COR-L47 (cell line): ENCODE results near the gene OR1J4.
"Not testable (repeated sequence)": the region's sequence is repeated elsewhere in the genome, so short reads cannot be mapped to it uniquely, and the experiment has no call there.

Experiments
- DNase-seq: peaks from one replicate; lab custom pipeline; 2025; lab: John Stamatoyannopoulos, UW

Gene OR1J4, protein sequence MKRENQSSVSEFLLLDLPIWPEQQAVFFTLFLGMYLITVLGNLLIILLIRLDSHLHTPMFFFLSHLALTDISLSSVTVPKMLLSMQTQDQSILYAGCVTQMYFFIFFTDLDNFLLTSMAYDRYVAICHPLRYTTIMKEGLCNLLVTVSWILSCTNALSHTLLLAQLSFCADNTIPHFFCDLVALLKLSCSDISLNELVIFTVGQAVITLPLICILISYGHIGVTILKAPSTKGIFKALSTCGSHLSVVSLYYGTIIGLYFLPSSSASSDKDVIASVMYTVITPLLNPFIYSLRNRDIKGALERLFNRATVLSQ

DNA sequence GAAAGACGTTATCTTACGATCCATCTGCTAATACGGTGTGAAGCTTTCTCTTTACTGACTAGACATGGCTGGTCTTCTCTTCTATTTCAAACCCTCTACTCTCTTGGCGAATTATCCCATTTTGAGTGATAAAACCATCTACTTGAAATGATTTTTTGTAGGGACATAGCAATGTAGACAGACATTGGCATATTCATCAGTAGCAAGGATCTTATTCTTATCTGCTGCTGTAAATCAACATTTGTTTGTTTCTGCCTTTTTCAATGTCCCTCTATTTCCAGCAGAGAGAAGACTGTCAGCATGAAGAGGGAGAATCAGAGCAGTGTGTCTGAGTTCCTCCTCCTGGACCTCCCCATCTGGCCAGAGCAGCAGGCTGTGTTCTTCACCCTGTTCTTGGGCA lies at the start of gene OR1J4:
Gene OR1J4 (plus strand): TSS at position 301 of the 400 bp plus-strand sequence. CDS start 0 bp downstream, at position 301.
- DNase-seq = no peak

DNA sequence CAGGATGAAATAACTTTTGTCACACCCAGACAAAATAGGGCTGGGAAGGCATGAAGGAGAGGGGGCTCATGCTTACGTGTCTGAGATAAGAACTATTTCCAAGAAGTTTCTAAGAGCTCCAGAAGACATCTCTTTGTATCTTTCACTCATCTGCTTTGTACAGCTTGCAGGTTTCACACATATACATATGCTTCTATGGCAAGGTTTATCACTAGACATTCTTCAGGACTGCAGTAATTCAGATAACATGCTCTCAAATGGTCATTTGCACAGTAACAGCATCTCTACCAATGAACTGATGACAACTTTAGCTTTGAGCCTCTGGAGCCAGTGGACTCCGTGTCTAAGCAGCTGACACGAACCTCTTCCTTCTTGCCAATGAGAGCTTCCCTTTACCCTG lies 44.4 kb upstream of the OR1J4 start:
- DNase-seq = no peak

DNA sequence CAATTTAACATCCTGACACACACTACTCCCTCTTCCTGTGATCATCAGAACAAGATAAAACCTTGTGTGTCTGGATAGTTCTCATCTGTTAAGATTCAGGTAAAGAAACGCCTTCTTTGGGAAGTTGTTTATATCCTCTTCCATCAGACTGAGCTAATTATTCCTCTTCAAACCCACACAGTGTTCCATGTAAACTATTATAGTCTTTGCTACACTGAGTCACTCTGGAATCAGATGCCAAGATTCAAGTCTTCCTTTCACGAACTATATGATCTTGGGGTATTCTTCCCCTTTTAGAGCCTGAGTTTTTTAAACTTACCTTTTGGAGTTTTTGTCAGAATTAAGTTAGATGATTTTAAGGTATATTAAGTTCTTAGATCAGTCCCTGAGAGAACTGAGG lies 43.2 kb upstream of the OR1J4 start:
- no peak for DNase-seq

DNA sequence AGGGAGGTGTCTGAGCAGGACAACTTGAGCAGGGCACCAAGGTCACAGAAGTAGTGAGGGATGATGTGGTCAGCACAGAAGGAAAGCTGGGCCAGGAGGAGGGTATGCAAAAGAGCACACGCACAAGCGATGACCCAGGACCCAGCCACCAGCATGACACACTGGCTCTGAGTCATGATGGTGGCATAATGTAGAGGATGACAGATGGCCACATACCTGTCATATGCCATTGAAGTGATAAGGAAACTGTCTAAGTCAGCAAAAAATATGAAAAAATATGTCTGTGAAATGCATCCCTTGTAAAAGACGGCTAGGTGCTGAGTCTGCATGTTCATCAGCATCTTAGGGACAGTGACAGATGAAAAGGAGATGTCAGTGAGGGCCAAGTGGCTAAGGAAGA lies 41.6 kb upstream of the OR1J4 start:
- no peak for DNase-seq

DNA sequence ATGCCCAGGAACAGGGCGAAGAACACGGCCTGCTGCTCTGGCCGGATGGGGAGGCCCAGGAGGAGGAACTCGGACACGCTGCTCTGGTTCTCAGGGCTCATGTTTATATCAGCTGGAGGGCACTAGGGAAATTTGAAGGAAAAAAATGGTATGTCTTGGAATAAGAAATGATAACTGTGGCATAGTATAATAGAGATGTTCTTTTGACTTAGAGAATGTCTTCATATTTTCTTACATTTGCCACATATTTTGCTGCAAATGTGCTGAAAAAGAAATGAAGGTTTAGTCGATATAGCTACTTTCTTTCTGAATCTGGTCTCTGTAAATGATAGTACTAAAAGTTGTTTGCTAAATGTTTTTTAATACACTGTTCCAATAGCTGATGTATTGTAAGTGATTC lies 41.1 kb upstream of the OR1J4 start, which contains the start of gene OR1J1:
Gene OR1J1 (minus strand): TSS at position 101 of the 400 bp plus-strand sequence. CDS start 0 bp downstream, at position 101.
- no peak for DNase-seq

DNA sequence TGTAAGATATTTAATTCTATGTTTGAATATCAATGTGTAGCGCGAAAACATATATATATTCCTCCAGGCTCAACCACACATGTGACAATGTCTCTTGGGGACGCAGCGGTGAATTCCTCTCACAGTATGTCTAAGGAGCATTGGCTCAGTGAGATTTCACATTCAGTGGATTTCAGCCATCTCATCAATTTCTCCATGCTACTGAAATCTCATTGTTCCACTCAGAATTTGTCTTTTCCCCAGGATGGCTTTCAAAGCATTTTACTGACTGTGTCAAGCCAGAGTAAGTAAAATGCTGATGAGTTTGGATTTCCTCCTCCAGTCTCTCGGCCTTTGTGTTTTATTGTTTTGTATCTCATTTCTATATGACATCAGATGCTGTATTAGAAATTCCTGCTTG lies 39.9 kb upstream of the OR1J4 start:
- DNase-seq = no peak

DNA sequence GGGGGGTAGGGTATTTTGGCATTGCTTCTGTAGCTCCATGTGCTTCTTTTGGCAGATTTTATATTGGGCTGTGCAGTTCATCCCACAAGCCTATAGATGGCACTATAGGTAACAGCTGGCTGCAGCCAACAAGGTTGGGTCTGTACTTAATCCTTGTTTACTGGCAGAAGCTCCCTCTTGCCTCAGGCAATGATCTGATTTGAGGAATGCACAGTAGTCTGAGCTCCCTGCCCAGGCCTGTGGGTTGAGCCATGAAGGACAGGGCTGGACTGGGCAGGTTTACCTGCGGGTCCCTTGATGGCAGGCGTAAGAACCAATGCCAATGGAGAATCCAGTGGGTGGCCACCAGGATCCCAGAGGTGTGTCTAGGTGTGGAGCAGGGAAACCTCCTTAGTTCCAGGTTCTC lies 20.1 kb upstream of the OR1J4 start:
- peak; percentile 77 for DNase-seq

DNA sequence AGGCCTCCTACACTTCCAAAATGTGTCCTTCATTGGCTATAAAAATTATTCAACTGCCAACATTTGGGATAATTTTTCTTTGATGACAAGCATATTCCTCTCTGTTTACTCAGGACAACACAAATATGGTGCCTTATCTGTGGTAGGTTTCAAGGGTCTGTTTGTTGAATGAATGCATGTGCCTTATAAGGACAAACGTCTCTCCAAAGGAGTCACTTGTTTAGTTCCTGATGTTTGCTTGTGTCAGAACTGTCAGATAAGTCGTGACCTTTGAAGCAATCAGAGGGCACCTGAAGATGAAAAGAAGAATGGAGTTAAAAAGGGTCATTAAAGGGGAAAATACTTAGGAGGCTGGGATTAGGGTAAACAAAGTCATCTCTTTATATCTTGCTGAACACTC lies 12.0 kb upstream of the OR1J4 start:
- DNase-seq = no peak

DNA sequence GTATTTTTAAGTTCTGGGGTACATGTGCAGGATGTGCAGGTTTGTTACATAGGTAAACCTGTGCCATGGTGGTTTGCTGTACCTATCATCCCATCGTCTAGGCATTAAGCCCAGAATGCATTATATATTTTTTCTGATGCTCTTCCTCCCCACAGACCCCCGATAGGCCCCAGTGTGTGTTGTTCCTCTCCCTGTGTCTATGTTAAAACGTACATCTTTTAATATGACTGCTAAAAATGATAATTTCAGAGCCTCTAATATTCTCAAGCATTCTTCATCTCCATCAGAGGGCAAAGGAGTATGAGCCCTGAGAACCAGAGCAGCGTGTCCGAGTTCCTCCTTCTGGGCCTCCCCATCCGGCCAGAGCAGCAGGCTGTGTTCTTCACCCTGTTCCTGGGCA lies 8.4 kb upstream of the OR1J4 start, which contains the start of gene OR1J2:
Gene OR1J2 (plus strand): TSS at position 301 of the 400 bp plus-strand sequence. CDS start 0 bp downstream, at position 301.
- DNase-seq = no peak

DNA sequence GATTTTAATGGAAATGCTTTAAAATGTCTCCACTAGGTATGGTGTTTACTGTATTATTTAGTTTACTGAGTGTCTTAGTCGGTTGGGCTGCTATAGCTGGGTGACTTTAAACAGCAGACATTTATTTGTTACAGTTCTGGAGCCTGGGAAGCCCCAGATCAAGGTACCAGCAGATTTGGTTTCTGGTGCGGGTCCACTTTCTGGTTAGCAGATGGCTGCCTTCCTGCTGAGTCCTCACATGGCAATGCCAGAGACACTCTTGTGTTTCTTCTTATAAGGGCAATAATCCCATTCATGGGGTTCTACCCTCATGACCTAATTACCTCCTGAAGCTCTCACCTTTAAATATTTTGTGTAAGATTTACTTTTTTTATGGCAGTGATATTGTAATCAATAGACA lies 715 bp upstream of the OR1J4 start:
- DNase-seq = no peak

DNA sequence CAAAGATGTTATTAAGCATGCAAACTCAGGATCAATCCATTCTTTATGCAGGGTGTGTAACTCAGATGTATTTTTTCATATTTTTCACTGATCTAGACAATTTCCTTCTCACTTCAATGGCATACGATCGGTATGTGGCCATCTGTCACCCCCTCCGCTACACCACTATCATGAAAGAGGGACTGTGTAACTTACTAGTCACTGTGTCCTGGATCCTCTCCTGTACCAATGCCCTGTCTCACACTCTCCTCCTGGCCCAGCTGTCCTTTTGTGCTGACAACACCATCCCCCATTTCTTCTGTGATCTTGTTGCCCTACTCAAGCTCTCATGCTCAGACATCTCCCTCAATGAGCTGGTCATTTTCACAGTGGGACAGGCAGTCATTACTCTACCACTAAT lies 435 bp downstream of the OR1J4 start:
- no peak for DNase-seq

DNA sequence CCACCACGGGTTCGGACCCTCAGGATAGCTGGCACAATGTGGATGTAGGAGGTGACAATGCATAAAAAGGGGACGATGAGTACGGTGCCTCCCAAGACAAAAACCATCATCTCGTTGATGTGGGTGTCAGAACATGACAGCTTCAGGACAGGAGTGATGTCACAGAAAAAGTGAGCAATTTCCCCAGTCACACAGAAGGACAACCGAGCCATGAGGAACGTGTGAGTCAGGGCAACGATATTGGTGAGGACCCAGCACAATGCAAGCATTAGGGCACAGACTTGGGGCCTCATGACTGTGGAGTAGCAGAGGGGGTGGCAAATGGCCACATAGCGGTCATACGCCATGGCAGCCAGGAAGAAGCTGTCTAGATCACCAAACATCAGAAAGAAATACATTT lies 7.7 kb downstream of the OR1J4 start:
- no peak for DNase-seq

DNA sequence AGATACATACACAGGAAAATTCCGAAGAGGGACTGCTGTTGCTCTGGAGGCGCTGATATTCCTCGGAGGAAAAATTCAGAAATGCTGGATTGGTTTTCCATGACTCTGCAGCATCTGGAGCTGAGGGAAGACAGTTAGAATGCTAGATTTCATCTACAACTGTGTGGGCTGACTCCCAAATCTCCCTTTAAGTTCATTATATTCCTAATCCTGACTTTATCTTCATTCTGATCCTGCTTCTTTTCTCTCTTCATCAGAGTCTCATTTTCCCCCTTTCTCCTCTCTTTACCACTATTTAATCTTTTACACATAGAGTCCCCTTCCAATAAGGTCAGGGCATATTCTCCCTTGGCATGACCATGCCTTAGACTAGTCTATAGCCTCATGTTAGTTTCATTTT lies 8.3 kb downstream of the OR1J4 start, which contains the start of gene OR1N1:
Gene OR1N1 (minus strand): TSS at position 101 of the 400 bp plus-strand sequence. CDS start 0 bp downstream, at position 101.
- no peak for DNase-seq

DNA sequence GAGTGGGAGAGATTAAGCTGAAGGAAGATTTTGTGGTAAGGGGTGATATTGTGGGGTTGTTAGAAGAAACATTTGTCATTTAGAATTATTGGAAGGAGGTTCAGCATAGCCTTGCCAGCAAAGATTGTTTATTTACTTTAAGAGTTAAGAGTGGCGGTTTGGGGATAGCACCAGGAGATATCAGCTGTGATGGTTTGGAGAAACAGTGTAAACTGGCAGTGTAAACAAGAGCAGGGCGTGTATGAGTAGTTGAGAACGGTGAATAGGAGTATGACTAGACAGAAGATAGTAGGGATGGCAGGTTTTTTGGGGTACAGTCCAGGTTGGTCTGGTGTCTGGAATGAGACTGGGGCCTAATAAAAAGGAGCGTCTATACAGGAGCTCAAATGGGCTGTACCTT lies 12.2 kb downstream of the OR1J4 start:
- not testable (repeated sequence) for DNase-seq

DNA sequence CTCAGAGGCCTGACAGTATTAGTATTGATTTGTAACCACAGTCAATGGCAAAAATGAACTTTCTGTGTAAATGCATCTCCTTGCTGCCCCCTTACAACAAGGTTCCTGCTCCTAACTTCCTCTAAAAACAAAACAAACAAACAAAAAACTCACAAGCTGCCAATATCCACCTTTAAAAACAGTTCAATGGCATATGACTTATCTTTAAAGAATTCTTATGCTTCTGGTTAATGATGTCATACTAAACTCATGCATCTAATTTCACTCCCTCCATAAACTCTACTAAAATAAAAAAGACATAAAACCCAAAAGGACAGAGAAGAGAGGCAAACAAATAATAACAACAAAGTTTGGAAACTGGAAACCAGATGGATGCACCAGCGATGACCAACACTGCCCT lies 17.2 kb downstream of the OR1J4 start:
- no peak for DNase-seq

DNA sequence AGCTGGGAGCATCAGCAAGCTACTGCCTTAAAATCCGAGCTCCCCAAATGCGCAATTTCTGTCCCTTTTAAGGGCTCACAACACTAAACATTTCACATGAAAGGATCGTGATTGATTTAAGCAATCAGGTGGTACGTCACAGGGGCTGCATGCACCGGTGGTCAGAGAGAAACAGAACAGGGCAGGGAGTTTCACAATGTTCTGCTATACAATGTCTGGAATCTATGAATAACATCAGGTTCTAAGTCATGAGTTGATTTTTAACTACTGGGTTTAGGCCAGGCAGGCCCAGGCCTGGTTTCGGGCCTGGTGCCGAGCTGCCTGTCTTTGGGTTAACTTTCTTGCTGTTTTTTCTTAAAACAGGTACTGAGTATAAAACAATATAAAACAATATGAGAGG lies 18.1 kb downstream of the OR1J4 start:
- not testable (repeated sequence) for DNase-seq

DNA sequence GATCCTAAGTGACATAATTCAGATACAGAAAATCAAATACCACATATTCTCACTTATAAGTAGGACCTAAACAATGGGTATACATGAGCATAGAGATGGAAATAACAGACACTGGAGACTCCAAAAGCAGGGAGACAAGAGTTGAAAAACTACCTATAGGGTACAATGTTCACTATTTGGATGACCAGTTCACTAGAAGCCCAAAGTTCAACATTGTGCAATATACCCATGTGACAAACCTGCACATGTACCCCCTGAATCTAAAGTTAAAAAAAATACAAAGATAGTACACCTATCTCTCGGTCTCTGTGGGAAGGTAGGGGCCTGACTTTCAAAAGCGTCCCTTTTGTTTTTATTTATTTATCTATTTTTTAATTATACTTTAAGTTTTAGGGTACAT lies 19.8 kb downstream of the OR1J4 start:
- no peak for DNase-seq

DNA sequence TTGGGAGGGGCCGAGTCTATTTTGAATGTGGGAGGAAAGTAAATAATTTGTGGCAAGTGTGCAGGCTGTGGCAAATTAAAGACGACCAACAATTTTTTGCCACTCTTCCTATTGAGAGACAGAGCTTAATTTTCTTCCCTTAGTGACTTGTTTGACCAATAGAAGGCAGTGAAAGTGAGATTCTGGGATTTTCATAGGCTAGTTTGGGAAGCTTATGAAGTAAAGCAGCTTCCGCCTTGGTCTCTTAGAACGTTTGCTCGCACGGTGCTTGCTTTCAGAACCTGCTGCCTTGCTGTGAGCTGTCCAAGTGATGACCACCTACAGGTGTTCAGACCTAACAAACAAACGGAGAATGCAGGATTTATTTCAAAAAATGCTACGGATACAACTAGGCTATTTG lies 27.3 kb downstream of the OR1J4 start:
- no peak for DNase-seq

DNA sequence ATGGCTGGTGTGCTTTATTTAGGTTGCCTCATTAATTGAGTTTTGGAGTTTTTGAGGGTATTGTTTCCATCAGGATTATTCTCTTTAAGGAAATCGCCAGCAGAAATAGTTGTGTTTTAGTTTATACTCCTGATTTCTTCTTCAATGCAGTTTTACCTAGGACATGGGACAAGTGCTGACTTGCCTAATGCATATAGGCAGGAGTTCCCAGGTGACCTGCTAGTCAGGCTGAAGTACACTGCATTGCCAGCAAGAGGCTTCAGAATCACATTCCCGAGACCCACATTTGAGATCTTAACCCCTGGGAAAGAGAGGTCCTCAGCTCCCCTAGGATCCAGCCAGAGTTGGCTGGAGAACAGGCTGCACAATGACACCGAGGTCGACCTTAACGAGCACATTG lies 32.4 kb downstream of the OR1J4 start:
- no peak for DNase-seq

DNA sequence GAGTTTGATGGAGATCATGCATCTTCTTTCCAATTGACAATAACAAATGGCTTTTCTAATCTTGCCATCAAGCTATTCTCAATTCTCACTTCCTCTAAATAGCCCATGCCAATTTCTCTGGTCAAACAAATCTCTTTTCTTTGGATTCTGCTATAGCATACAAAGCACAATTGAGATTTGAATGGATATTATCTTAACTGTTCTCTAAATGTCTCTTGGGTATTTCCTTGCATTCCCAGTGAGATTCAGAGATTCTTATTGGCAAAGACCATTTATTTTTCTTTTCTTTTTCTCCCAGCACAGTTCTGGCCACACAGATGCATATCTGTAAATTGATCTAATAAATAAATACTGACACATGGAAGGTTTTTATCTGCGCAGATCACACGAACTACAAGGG lies 33.9 kb downstream of the OR1J4 start, which contains the start of gene OR1N2:
Gene OR1N2 (plus strand): TSS at position 301 of the 400 bp plus-strand sequence. CDS start 100 bp downstream, outside the sequence.
- DNase-seq = no peak

DNA sequence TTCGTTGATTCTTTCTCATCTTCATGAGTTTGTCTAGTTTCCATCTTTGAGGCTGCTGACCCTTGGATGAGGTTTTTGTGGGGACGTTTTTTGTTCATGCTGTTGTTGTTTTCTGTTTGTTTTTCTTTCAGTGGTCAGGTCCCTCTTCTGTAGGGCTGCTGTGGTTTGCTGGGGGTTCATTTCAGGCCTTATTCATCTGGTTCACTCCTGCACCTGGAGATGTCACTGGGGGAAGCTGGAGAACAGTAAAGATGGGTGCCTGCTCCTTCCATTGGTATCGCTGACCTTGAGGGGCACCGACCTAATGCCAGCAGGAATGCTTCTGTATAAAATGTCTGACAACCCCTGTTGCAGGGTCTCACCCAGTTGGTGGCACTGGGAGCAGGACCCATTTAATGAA lies 42.5 kb downstream of the OR1J4 start:
- DNase-seq = no peak

DNA sequence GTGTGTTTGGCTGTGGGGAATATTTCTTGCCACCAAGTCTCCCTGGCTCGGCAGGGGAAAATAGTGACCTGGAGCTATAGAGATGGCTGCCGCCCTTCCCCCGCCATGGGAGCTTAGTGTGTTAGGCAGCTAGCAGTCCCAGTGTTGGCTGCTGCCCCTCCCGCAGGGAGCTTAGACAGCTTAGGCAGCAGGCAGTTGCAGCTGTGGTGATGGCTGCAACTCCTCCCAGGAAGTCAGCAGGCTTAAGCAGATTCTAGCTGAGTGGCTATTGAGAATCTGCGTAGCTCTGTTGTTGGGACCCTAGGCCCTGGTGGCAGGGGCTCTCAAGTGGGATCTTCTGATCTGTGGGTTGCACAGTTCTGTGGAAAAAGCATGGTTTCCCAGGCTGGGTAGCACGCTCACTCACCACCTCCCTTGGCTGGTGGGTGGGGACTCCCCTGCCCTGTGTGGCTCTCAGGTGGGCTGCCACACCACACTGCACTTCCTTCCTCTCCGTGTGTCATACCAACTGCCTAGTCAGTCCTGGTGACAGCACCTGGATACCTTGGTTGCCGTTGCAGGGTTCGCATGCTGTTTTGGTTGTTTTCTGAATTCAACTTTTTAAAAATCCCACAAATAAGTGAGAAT lies 43.3 kb downstream of the OR1J4 start:
- no peak for DNase-seq

DNA sequence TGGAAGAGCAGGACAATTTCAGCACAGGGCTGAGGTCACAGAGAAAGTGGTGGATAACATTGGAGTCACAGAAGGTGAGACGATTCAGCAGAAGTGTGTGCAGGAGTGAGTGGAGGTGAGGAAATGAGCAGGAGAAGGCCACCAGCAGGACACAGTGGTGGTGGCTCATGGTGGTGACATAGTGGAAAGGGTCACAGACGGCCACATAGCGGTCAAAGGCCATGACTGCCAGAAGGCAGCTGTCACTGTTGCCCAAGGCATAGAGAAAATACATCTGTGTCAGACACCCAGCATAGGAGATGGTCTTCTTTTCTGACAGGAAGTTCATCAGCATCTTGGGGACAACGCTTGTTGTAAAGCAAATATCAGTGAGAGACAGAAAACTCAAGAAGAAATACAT lies 49.0 kb downstream of the OR1J4 start:
- DNase-seq = no peak
